Right atrium auricular region (tissue), 2 donors: ENCODE measurements around the gene CDK16. TPM values are rescaled to one million over a fixed set of nuclear protein-coding genes. Genes with fewer than 3 reads are reported as not detected.

Source experiments
- DNase-seq: peaks from one replicate; pipeline ENCODE4 v3.0.0-alpha.2; 2019; ENCODE audit warnings: low spot score
- H3K27ac ChIP-seq, 2 donors: fragments of 200-600 bp; sonication (generic); 1 replicate in 1 of 2; 2 replicates in 1 of 2; pipeline ENCODE4 v1.5.1; 2016 to 2019
- H3K27me3 ChIP-seq, 2 donors: fragments of 200-600 bp; sonication (generic); one replicate each; pipeline versions ENCODE4 v1.5.1 to v1.6.0; 2017 to 2019
- H3K36me3 ChIP-seq: fragments of 200-600 bp; sonication (generic); one replicate; pipeline ENCODE4 v1.5.1; 2016
- H3K4me1 ChIP-seq, 2 donors: fragments of 200-600 bp; sonication (generic); one replicate each; pipeline versions ENCODE4 v1.5.1 to v1.6.0; 2017 to 2019
- H3K4me3 ChIP-seq, 2 donors: fragments of 200-600 bp; sonication (generic); 1 replicate in 1 of 2; 2 replicates in 1 of 2; pipeline ENCODE4 v1.5.1; 2017 to 2019; ENCODE audit warnings: mild to moderate bottlenecking in 1 of 2, moderate library complexity in 1 of 2
- H3K9me3 ChIP-seq, 2 donors: fragments of 200-600 bp; sonication (generic); one replicate each; pipeline ENCODE4 v1.5.1; 2019
- CTCF ChIP-seq, 2 donors: fragments of 200-600 bp; sonication (generic); IDR thresholded peaks; one replicate each; pipeline ENCODE4 v1.5.1; 2019; ENCODE audit warnings: antibody characterized with exemption in 2 of 2
- total RNA-seq, 2 donors: library from RNA; depleted of rRNA; stranded (reverse); fragments of >200 nt; gene quantifications; one replicate each; pipeline ENCODE4 v1.1.0, GENCODE V29; 2016

CDK16 gene
- total RNA-seq, 2 donors from 2014 or later: 128 to 140 TPM

- Histone ChIP-seq H3K36me3 (peaks cover 60% of the 10 kb centered on the region), H3K4me1 (peaks cover 0 to 2% of the 10 kb centered on the region in 2 donors), H3K27ac (no peak overlapping the region), H3K27me3 (no peaks in the 10 kb centered on the region), H3K9me3 (no peaks in the 10 kb centered on the region), H3K4me3 (no peak overlapping the region)
- DNase-seq: no peak
- no peak for TF ChIP-seq CTCF (IDR thresholded peaks at IDR 0.05)
These were observed 8.8 kb downstream of the CDK16 start for GRCh38 chrX:47227334-47227583.

GRCh38 chrX:47228550-47229270 is 10.2 kb downstream of the CDK16 start:
- DNase-seq: no peak
- peaks cover 56% of the 10 kb centered on the region for H3K36me3 ChIP-seq

GRCh38 chrX:47229427-47229826 is 10.9 kb downstream of the CDK16 start:
- peaks cover 49% of the 10 kb centered on the region for H3K36me3 ChIP-seq
- TF ChIP-seq CTCF (IDR thresholded peaks at IDR 0.05): no peak

More at GRCh38 chrX:47228550-47229270, 10.2 kb downstream of the CDK16 start:
- TF ChIP-seq CTCF (IDR thresholded peaks at IDR 0.05): no peak
- peaks cover 0 to 7% of the 10 kb centered on the region in 2 donors for H3K4me1 ChIP-seq
- no peak overlapping the region for H3K4me3 ChIP-seq
- no peaks in the 10 kb centered on the region for H3K9me3 ChIP-seq
- no peaks in the 10 kb centered on the region for H3K27me3 ChIP-seq
- no peak overlapping the region for H3K27ac ChIP-seq

GRCh38 chrX:47230136-47230868 is 11.8 kb downstream of the CDK16 start:
- Histone ChIP-seq H3K27ac (no peak overlapping the region), H3K27me3 (no peaks in the 10 kb centered on the region), H3K36me3 (peaks cover 40% of the 10 kb centered on the region), H3K4me3 (no peak overlapping the region), H3K9me3 (no peaks in the 10 kb centered on the region), H3K4me1 (peaks cover 0 to 7% of the 10 kb centered on the region in 2 donors)
- no peak for DNase-seq
- TF ChIP-seq CTCF (IDR thresholded peaks at IDR 0.05): no peak

More at GRCh38 chrX:47229427-47229826, 10.9 kb downstream of the CDK16 start:
- Histone ChIP-seq H3K4me3 (no peak overlapping the region), H3K4me1 (peaks cover 0 to 7% of the 10 kb centered on the region in 2 donors), H3K9me3 (no peaks in the 10 kb centered on the region), H3K27me3 (no peaks in the 10 kb centered on the region), H3K27ac (no peak overlapping the region)
- DNase-seq: no peak

GRCh38 chrX:47231167-47231566 is 12.7 kb downstream of the CDK16 start:
- no peaks in the 10 kb centered on the region for H3K9me3 ChIP-seq
- H3K27ac ChIP-seq: no peak overlapping the region
- no peak for DNase-seq
- no peak for TF ChIP-seq CTCF (IDR thresholded peaks at IDR 0.05)
- H3K4me1 ChIP-seq: peaks cover 0 to 7% of the 10 kb centered on the region in 2 donors
- H3K27me3 ChIP-seq: no peaks in the 10 kb centered on the region
- peaks cover 31% of the 10 kb centered on the region for H3K36me3 ChIP-seq
- H3K4me3 ChIP-seq: no peak overlapping the region
